OCI-LY1 (cell line): ENCODE measurements around the gene VIT.

Experiments used
- CTCF ChIP-seq: fragments of 200-600 bp; sonication (generic), shearing (Covaris generic); IDR thresholded peaks from 2 replicates; pipeline ENCODE4 v1.5.1; 2017; ENCODE audit warnings: mild to moderate bottlenecking, antibody characterized with exemption, low read length, moderate library complexity, mixed read lengths
- EZH2 ChIP-seq: fragments of 200-600 bp; sonication (generic), shearing (Covaris generic); IDR thresholded peaks from 2 replicates; pipeline ENCODE4 v1.8.0; 2017; ENCODE audit warnings: borderline replicate concordance, mixed run types, mild to moderate bottlenecking, antibody characterized with exemption, low read length, moderate library complexity, mixed read lengths

GRCh38 chr2:36807223-36807886 lies 110.8 kb downstream of the VIT start:
- TF ChIP-seq CTCF (no peak), EZH2 (no peak)
